Liver (tissue), 3 donors: ENCODE results near the gene ZNF618.

Experiments
- ATF3 ChIP-seq: IDR thresholded peaks from 2 replicates; pipeline ENCODE4 v1.6.1; 2016; ENCODE audit warnings: antibody characterized with exemption
- CTCF ChIP-seq: fragments of 150-350 bp; IDR thresholded peaks from 2 replicates; pipeline ENCODE4 v1.5.1; 2017; ENCODE audit warnings: improper control_type of control experiment, low read depth, low read length; ENCODE audit not compliant: missing input control
- EGR1 ChIP-seq, 2 donors: IDR thresholded peaks; 2 replicates each; pipeline ENCODE4 v1.6.1; 2016 to 2018; ENCODE audit warnings: antibody characterized with exemption in 2 of 2, low read depth in 2 of 2
- FOXA1 ChIP-seq: IDR thresholded peaks from 2 replicates; pipeline ENCODE4 v1.6.1; 2016; ENCODE audit warnings: antibody characterized with exemption
- GABPA ChIP-seq, 2 donors: IDR thresholded peaks in 1 of 2; conservative IDR thresholded peaks in 1 of 2; 2 replicates each; pipeline ENCODE4 v1.6.1; 2016; ENCODE audit warnings: antibody characterized with exemption in 2 of 2, mild to moderate bottlenecking in 1 of 2, moderate library complexity in 1 of 2
- JUND ChIP-seq, 2 donors: IDR thresholded peaks; 2 replicates each; pipeline ENCODE4 v1.6.1; 2016; ENCODE audit warnings: antibody characterized with exemption in 2 of 2
- MAX ChIP-seq: IDR thresholded peaks from 2 replicates; pipeline ENCODE4 v1.6.1; 2016; ENCODE audit warnings: antibody characterized with exemption
- RAD21 ChIP-seq, 2 donors: IDR thresholded peaks; 2 replicates each; pipeline ENCODE4 v1.6.1; 2016; ENCODE audit warnings: antibody characterized with exemption in 2 of 2, mild to moderate bottlenecking in 2 of 2
- REST ChIP-seq: IDR thresholded peaks from 2 replicates; pipeline ENCODE4 v1.6.1; 2016; ENCODE audit warnings: antibody characterized with exemption, mild to moderate bottlenecking
- TAF1 ChIP-seq: conservative IDR thresholded peaks from 2 replicates; pipeline ENCODE4 v1.6.1; 2016; ENCODE audit warnings: antibody characterized with exemption, mild to moderate bottlenecking
- YY1 ChIP-seq: IDR thresholded peaks from 2 replicates; pipeline ENCODE4 v1.6.1; 2016; ENCODE audit warnings: antibody characterized with exemption, mild to moderate bottlenecking
- ZBTB33 ChIP-seq: IDR thresholded peaks from 2 replicates; pipeline ENCODE4 v1.6.1; 2016; ENCODE audit warnings: antibody characterized with exemption
- donor health status: healthy.
- donor health status: healthy.

GRCh38 chr9:113973963-113974413, 97.9 kb downstream of the ZNF618 start:
- TF ChIP-seq CTCF (no peak), ZBTB33 (no peak), GABPA (IDR thresholded peaks at IDR 0.05 in 1 of 2, conservative IDR thresholded peaks at IDR 0.05 in 1 of 2) (no peak), FOXA1 (no peak), EGR1 (IDR thresholded peaks at IDR 0.05; ENCODE audit: low read depth in 2 of 2) (no peak), REST (no peak), YY1 (no peak), RAD21 (IDR thresholded peaks at IDR 0.05) (no peak), ATF3 (no peak), MAX (no peak), JUND (IDR thresholded peaks at IDR 0.05) (no peak), TAF1 (no peak)
